CD14-positive monocyte (primary cell): ENCODE results near the gene PTPRN2. TPM values are rescaled to one million over a fixed set of nuclear protein-coding genes. Genes with fewer than 3 reads are reported as not detected.

Experiments
- DNase-seq, 3 donors: peaks; one replicate each; pipeline ENCODE4 v3.0.0-alpha.2; 2011 to 2022
- H2AFZ ChIP-seq: 2 replicates; pipeline ENCODE4 v1.6.0; 2012; ENCODE audit warnings: mild to moderate bottlenecking, low read depth, low read length, inconsistent platforms; ENCODE audit not compliant: insufficient read depth, poor library complexity, severe bottlenecking
- H3K27ac ChIP-seq, 2 donors: 1 replicate in 1 of 2; 2 replicates in 1 of 2; pipeline ENCODE4 v1.5.1; 2012 to 2013; ENCODE audit warnings: low read length in 2 of 2, control low read depth in 1 of 2, inconsistent platforms in 1 of 2, low read depth in 1 of 2, mild to moderate bottlenecking in 1 of 2
- H3K27me3 ChIP-seq, 2 donors: one replicate each; pipeline versions ENCODE4 v1.6.0 to v1.6.1; 2011 to 2013; ENCODE audit warnings: low read length in 2 of 2; ENCODE audit not compliant: control insufficient read depth in 2 of 2, insufficient read depth in 2 of 2
- H3K36me3 ChIP-seq, 2 donors: replicated peaks in 1 of 2; 1 replicate in 1 of 2; 2 replicates in 1 of 2; pipeline versions ENCODE4 v1.5.1 to v1.6.1; 2012 to 2013; ENCODE audit warnings: low read length in 2 of 2, control low read depth in 1 of 2, inconsistent platforms in 1 of 2, mild to moderate bottlenecking in 1 of 2; ENCODE audit not compliant: insufficient read depth in 2 of 2, control insufficient read depth in 1 of 2
- H3K4me1 ChIP-seq, 2 donors: 1 replicate in 1 of 2; 2 replicates in 1 of 2; pipeline versions ENCODE4 v1.5.1 to v1.6.1; 2012 to 2013; ENCODE audit warnings: low read length in 2 of 2, control low read depth in 1 of 2, inconsistent platforms in 1 of 2, mild to moderate bottlenecking in 1 of 2, moderate library complexity in 1 of 2; ENCODE audit not compliant: insufficient read depth in 2 of 2, control insufficient read depth in 1 of 2
- H3K4me2 ChIP-seq: replicated peaks from 2 replicates; pipeline ENCODE3; 2012; ENCODE audit warnings: low read length, moderate library complexity, mild to moderate bottlenecking; ENCODE audit not compliant: poor library complexity, severe bottlenecking; ENCODE audit errors: extremely low read depth
- H3K4me3 ChIP-seq, 3 experiments: fragments of 200-600 bp in 1 of 3; sonication (generic) in 1 of 3; replicated peaks in 1 of 3; 1 replicate in 2 of 3; 2 replicates in 1 of 3; pipeline ENCODE4 v1.5.1; 2011 to 2013; ENCODE audit warnings: low read length in 3 of 3, mild to moderate bottlenecking in 3 of 3, control low read depth in 2 of 3, low read depth in 2 of 3, inconsistent platforms in 1 of 3, moderate library complexity in 1 of 3
- H3K79me2 ChIP-seq: 2 replicates; pipeline ENCODE4 v1.6.0; 2012; ENCODE audit warnings: mild to moderate bottlenecking, control low read depth, inconsistent platforms, low read length, moderate library complexity; ENCODE audit not compliant: insufficient read depth
- H3K9ac ChIP-seq: 2 replicates; pipeline ENCODE4 v1.6.0; 2017; ENCODE audit warnings: low read length, mild to moderate bottlenecking; ENCODE audit not compliant: insufficient read depth, poor library complexity, severe bottlenecking
- H3K9me3 ChIP-seq, 2 donors: replicated peaks in 1 of 2; 1 replicate in 1 of 2; 2 replicates in 1 of 2; pipeline versions ENCODE4 v1.5.1 to v1.6.1; 2012 to 2013; ENCODE audit warnings: low read length in 2 of 2, control low read depth in 1 of 2; ENCODE audit not compliant: control insufficient read depth in 1 of 2, insufficient read depth in 1 of 2
- H4K20me1 ChIP-seq: 2 replicates; pipeline ENCODE4 v1.6.0; 2012; ENCODE audit warnings: mild to moderate bottlenecking, low read length, control low read depth, moderate library complexity; ENCODE audit not compliant: insufficient read depth
- H3K27ac Mint-ChIP-seq, 7 donors: one replicate each; pipeline ENCODE4 v1.8.0; 2020; ENCODE audit warnings: mild to moderate bottlenecking in 7 of 7, mixed read lengths in 7 of 7, moderate library complexity in 6 of 7, inconsistent platforms in 2 of 7
- H3K27me3 Mint-ChIP-seq, 3 donors: one replicate each; pipeline ENCODE4 v1.8.0; 2021 to 2022; ENCODE audit warnings: low read depth in 3 of 3, mild to moderate bottlenecking in 3 of 3, mixed read lengths in 3 of 3, moderate library complexity in 3 of 3, inconsistent platforms in 1 of 3
- H3K36me3 Mint-ChIP-seq, 2 donors: one replicate each; pipeline ENCODE4 v1.8.0; 2020; ENCODE audit warnings: mixed read lengths in 2 of 2, inconsistent platforms in 1 of 2, mild to moderate bottlenecking in 1 of 2
- H3K4me1 Mint-ChIP-seq: one replicate; pipeline ENCODE4 v1.8.0; 2020; ENCODE audit warnings: mild to moderate bottlenecking, mixed read lengths
- H3K4me3 Mint-ChIP-seq, 2 donors: one replicate each; pipeline ENCODE4 v1.8.0; 2020; ENCODE audit warnings: mild to moderate bottlenecking in 2 of 2, mixed read lengths in 2 of 2, moderate library complexity in 1 of 2
- H3K9me3 Mint-ChIP-seq, 7 donors: one replicate each; pipeline ENCODE4 v1.8.0; 2020 to 2022; ENCODE audit warnings: mixed read lengths in 7 of 7, mild to moderate bottlenecking in 6 of 7, moderate library complexity in 6 of 7, inconsistent platforms in 2 of 7
- CTCF ChIP-seq: fragments of 200-600 bp; IDR thresholded peaks from one replicate; pipeline ENCODE4 v1.8.0; 2022; ENCODE audit warnings: antibody characterized with exemption, mild to moderate bottlenecking
- WGBS: methylation state at CpG from one replicate; pipeline ENCODE4 v1.1.5; 2013; ENCODE audit warnings: missing lambda C conversion rate; ENCODE audit not compliant: insufficient coverage; 5-methylcytosine and 5-hydroxymethylcytosine counted together
- intact Hi-C, 2 donors: fragments of 100-400 bp; cut with micrococcal nuclease; formaldehyde crosslinking; loops; one replicate each; pipeline versions ENCODE4 v1.15.0 to v1.15.1; 2023
- polyA plus RNA-seq, 3 donors: library from polyadenylated mRNA; depleted of rRNA in 1 of 3; unstranded in 2 of 3; stranded (reverse) in 1 of 3; fragments of 300-500 nt in 2 of 3; fragments of >200 nt in 1 of 3; fragmentation: Illumina TruSeq in 2 of 3; gene quantifications; 1 replicate in 2 of 3; 2 replicates in 1 of 3; pipeline ENCODE4 v1.2.3, GENCODE V29; 2012 to 2021

PTPRN2 gene
- polyA plus RNA-seq, 3 donors, result 0.25 to 1.4 (median 0.97) TPM

GRCh38 chr7:158572000-158572828 lies 15.4 kb downstream of the PTPRN2 start:
- peaks cover 0 to 3% of the 10 kb centered on the region in 2 donors for H3K4me1 ChIP-seq
- Mint-ChIP-seq H3K36me3 (no peaks in the 10 kb centered on the region), H3K9me3 (peaks cover 0 to 6% (median 0%) of the 10 kb centered on the region in 7 donors), H3K27me3 (peaks cover 27 to 40% (median 37%) of the 10 kb centered on the region in 3 donors), H3K4me3 (peak overlapping the region in 1 of 2 donors; percentile 21), H3K27ac (peak overlapping the region in 1 of 7 donors; percentile 57), H3K4me1 (peaks cover 6% of the 10 kb centered on the region)
- no peaks in the 10 kb centered on the region for H4K20me1 ChIP-seq
- H3K79me2 ChIP-seq, result no peaks in the 10 kb centered on the region
- H3K4me2 ChIP-seq, result no peak overlapping the region
- H3K27ac ChIP-seq, result no peak overlapping the region
- H3K9ac ChIP-seq, result no peak overlapping the region
- WGBS, result 63% methylated on average over 7 of the region's 7 CpGs
- peaks cover 0 to 37% of the 10 kb centered on the region in 2 donors for H3K27me3 ChIP-seq
- no peak overlapping the region for H3K4me3 ChIP-seq
- intact Hi-C loops, result no loop called here
- H3K9me3 ChIP-seq, result no peaks in the 10 kb centered on the region
- no peak for TF ChIP-seq CTCF
- no peak for DNase-seq
- no peaks in the 10 kb centered on the region for H3K36me3 ChIP-seq
- H2AFZ ChIP-seq, result no peak overlapping the region

GRCh38 chr7:158570449-158571170 lies 17.0 kb downstream of the PTPRN2 start:
- peak overlapping the region in 1 of 7 donors; percentile 31 for H3K27ac Mint-ChIP-seq
- Histone ChIP-seq H3K4me1 (no peaks in the 10 kb centered on the region), H3K9ac (no peak overlapping the region), H3K79me2 (no peaks in the 10 kb centered on the region), H3K9me3 (no peaks in the 10 kb centered on the region), H3K27ac (no peak overlapping the region), H3K4me3 (no peak overlapping the region), H3K27me3 (peaks cover 0 to 37% of the 10 kb centered on the region in 2 donors), H2AFZ (no peak overlapping the region), H4K20me1 (no peaks in the 10 kb centered on the region), H3K36me3 (no peaks in the 10 kb centered on the region), H3K4me2 (no peak overlapping the region)
- peaks cover 0 to 6% (median 0%) of the 10 kb centered on the region in 7 donors for H3K9me3 Mint-ChIP-seq
- WGBS, result 85% methylated on average over 35 of the region's 44 CpGs
- intact Hi-C loops, result no loop called here
- no peak for DNase-seq
- peaks cover 28 to 40% (median 39%) of the 10 kb centered on the region in 3 donors for H3K27me3 Mint-ChIP-seq
- H3K4me1 Mint-ChIP-seq, result peaks cover 4% of the 10 kb centered on the region
- no peak for TF ChIP-seq CTCF
- H3K36me3 Mint-ChIP-seq, result no peaks in the 10 kb centered on the region
- peak overlapping the region in 1 of 2 donors; percentile 62 for H3K4me3 Mint-ChIP-seq
